Measurements from ENCODE around the gene USP17L11. TPM values are rescaled to one million over a fixed set of nuclear protein-coding genes. Genes with fewer than 3 reads are reported as not detected.
"Not testable (repeated sequence)": the region's sequence is repeated elsewhere in the genome, so short reads cannot be mapped to it uniquely, and the experiment has no call there.

USP17L11 gene
- total RNA-seq, 5 donors from 2014 or later (not counting 1 experiment from before 2014, with no cell fraction given), result not detected

DNA sequence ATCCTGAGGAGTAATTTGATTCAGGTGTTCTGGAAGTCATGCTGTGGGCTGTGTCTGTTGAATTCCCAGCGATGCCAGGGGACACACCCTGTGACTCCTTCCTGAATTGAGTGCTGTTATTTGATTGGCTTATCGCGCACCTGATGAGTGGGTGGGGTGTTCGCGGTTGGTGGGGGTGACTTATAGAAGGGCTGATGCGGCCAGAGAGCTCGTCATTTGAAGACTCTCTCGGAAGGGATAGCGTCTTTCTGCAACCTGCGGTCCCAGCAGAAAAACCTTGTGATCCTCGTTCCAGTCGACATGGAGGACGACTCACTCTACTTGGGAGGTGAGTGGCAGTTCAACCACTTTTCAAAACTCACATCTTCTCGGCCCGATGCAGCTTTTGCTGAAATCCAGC lies 42.6 kb downstream of the USP17L11 start, which contains the start of gene USP17L20:
TSS of gene USP17L20 (plus strand) at position 301 of the 400 bp plus-strand sequence. CDS start at position 301, 0 bp downstream.
- H3K27ac Mint-ChIP-seq; H3K9me3 ChIP-seq; H3K9me3 Mint-ChIP-seq; H3K36me3 Mint-ChIP-seq; H3K4me1 Mint-ChIP-seq; POLR2A ChIA-PET; H3K4me3 ChIP-seq (ENCODE audit: control insufficient read depth in 1 of 2, extremely low read depth in 1 of 2, low read length in 1 of 2); H3K36me3 ChIP-seq (ENCODE audit: control insufficient read depth in 2 of 2, extremely low read depth in 1 of 2, insufficient read depth in 1 of 2, low read length in 1 of 2); ATAC-seq (replicated peaks in 1 of 4); H3K4me1 ChIP-seq (ENCODE audit: control insufficient read depth in 1 of 2, extremely low read depth in 1 of 2, insufficient read depth in 2 of 2, low read length in 2 of 2); DNase-seq; H3K27ac ChIP-seq (ENCODE audit: low read length); CTCF ChIA-PET; H3K27me3 ChIP-seq (replicated peaks in 1 of 2; ENCODE audit: control insufficient read depth in 2 of 2, extremely low read depth in 1 of 2, insufficient read depth in 2 of 2, low read length in 1 of 2); H3K27me3 Mint-ChIP-seq; H3K4me3 Mint-ChIP-seq: not testable (repeated sequence)
- WGBS (ENCODE audit: insufficient coverage), result no CpG with 5 or more reads among the region's 15 CpGs

DNA sequence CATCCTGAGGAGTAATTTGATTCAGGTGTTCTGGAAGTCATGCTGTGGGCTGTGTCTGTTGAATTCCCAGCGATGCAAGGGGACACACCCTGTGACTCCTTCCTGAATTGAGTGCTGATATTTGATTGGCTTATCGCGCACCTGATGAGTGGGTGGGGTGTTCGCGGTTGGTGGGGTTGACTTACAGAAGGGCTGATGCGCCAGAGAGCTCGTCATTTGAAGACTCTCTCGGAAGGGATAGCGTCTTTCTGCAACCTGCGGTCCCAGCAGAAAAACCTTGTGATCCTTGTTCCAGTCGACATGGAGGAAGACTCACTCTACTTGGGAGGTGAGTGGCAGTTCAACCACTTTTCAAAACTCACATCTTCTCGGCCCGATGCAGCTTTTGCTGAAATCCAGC lies 47.4 kb downstream of the USP17L11 start, which contains the start of gene USP17L21:
TSS of gene USP17L21 (plus strand) at position 301 of the 400 bp plus-strand sequence. CDS start at position 301, 0 bp downstream.
- H3K36me3 ChIP-seq (ENCODE audit: control insufficient read depth in 2 of 2, extremely low read depth in 1 of 2, insufficient read depth in 1 of 2, low read length in 1 of 2); H3K4me1 ChIP-seq (ENCODE audit: control insufficient read depth in 1 of 2, extremely low read depth in 1 of 2, insufficient read depth in 2 of 2, low read length in 2 of 2); H3K4me3 Mint-ChIP-seq; H3K27ac Mint-ChIP-seq; H3K9me3 ChIP-seq; H3K4me3 ChIP-seq (ENCODE audit: control insufficient read depth in 1 of 2, extremely low read depth in 1 of 2, low read length in 1 of 2); H3K4me1 Mint-ChIP-seq; H3K27me3 Mint-ChIP-seq; POLR2A ChIA-PET; H3K36me3 Mint-ChIP-seq; H3K27me3 ChIP-seq (replicated peaks in 1 of 2; ENCODE audit: control insufficient read depth in 2 of 2, extremely low read depth in 1 of 2, insufficient read depth in 2 of 2, low read length in 1 of 2); ATAC-seq (replicated peaks in 1 of 4); H3K9me3 Mint-ChIP-seq; CTCF ChIA-PET; DNase-seq; H3K27ac ChIP-seq (ENCODE audit: low read length): not testable (repeated sequence)
- no CpG with 5 or more reads among the region's 13 CpGs for WGBS (ENCODE audit: insufficient coverage)

Other genes starting within 250 kb of the USP17L11 start
- not detected for gene FAM90A26, start 45.0 kb upstream of the USP17L11 start, total RNA-seq
- not detected for gene USP17L10, start 4.7 kb upstream of the USP17L11 start, total RNA-seq
- gene USP17L12, start 4.7 kb downstream of the USP17L11 start, total RNA-seq, result not detected
- not detected for gene USP17L13, start 9.5 kb downstream of the USP17L11 start, total RNA-seq
- gene USP17L15, start 19.0 kb downstream of the USP17L11 start, total RNA-seq, result under 1 TPM in 1 of 5 donors, not detected in 4; 0.20 TPM
- gene USP17L17, start 28.5 kb downstream of the USP17L11 start, total RNA-seq, result not detected
- not detected for gene USP17L18, start 33.2 kb downstream of the USP17L11 start, total RNA-seq
- not detected for gene USP17L19, start 38.0 kb downstream of the USP17L11 start, total RNA-seq
- not detected for gene USP17L20, start 42.7 kb downstream of the USP17L11 start, total RNA-seq
- gene USP17L21, start 47.5 kb downstream of the USP17L11 start, total RNA-seq, result not detected
- not detected for gene USP17L22, start 52.2 kb downstream of the USP17L11 start, total RNA-seq
- not detected for gene USP17L24, start 109.8 kb downstream of the USP17L11 start, total RNA-seq
- gene USP17L25, start 114.5 kb downstream of the USP17L11 start, total RNA-seq, result not detected
- not detected for gene USP17L26, start 119.3 kb downstream of the USP17L11 start, total RNA-seq
- gene USP17L5, start 124.0 kb downstream of the USP17L11 start, total RNA-seq, result not detected
- not detected for gene USP17L27, start 128.7 kb downstream of the USP17L11 start, total RNA-seq
- gene USP17L28, start 133.5 kb downstream of the USP17L11 start, total RNA-seq, result not detected
- not detected for gene USP17L29, start 138.2 kb downstream of the USP17L11 start, total RNA-seq
- not detected for gene USP17L30, start 147.7 kb downstream of the USP17L11 start, total RNA-seq
- not detected for gene DEFB131A, start 229.0 kb downstream of the USP17L11 start, total RNA-seq

Measured in T-cell (primary cell).